Left lung (tissue), 10 donors: ENCODE data around the gene UBE3B. TPM values are rescaled to one million over a fixed set of nuclear protein-coding genes. Genes with fewer than 3 reads are reported as not detected.

Experiments used
- ATAC-seq: fragments of 200-7000 bp; cut with Tn5 transposase; one replicate; pipeline ENCODE4 v1.9.1; 2020; ENCODE audit warnings: moderate library complexity
- DNase-seq, 4 donors: peaks; one replicate each; pipeline ENCODE4 v3.0.0-alpha.2; 2013 to 2020
- H3K27ac ChIP-seq, 2 donors: fragments of 200-600 bp; sonication (generic) in 1 of 2; one replicate each; pipeline versions ENCODE4 v1.5.0 to v1.8.0; 2020 to 2021
- H3K27me3 ChIP-seq, 2 donors: fragments of 200-600 bp; sonication (generic) in 1 of 2; one replicate each; pipeline versions ENCODE4 v1.5.0 to v1.8.0; 2020 to 2021
- H3K36me3 ChIP-seq, 2 donors: fragments of 200-600 bp; sonication (generic) in 1 of 2; one replicate each; pipeline versions ENCODE4 v1.5.0 to v1.8.0; 2020 to 2021
- H3K4me1 ChIP-seq, 2 donors: fragments of 200-600 bp; one replicate each; pipeline ENCODE4 v1.8.0; 2021
- H3K4me3 ChIP-seq, 2 donors: fragments of 200-600 bp; sonication (generic) in 1 of 2; one replicate each; pipeline versions ENCODE4 v1.5.0 to v1.8.0; 2020 to 2021; ENCODE audit warnings: mild to moderate bottlenecking in 1 of 2
- H3K9me3 ChIP-seq, 2 donors: fragments of 200-600 bp; sonication (generic) in 1 of 2; one replicate each; pipeline versions ENCODE4 v1.5.0 to v1.8.0; 2020 to 2021
- CTCF ChIP-seq, 2 donors: fragments of 200-600 bp; sonication (generic) in 1 of 2; IDR thresholded peaks; one replicate each; pipeline versions ENCODE4 v1.5.0 to v1.8.0; 2021; ENCODE audit warnings: antibody characterized with exemption in 2 of 2
- intact Hi-C, 2 donors: fragments of 100-400 bp; cut with DNase I; formaldehyde crosslinking; loops; one replicate each; pipeline versions ENCODE4 v1.11.2 to v1.14.2; 2022
- polyA plus RNA-seq, 6 donors: library from polyadenylated mRNA; unstranded; fragments of 120-200 nt; gene quantifications; one replicate each; pipeline ENCODE4 v1.2.1, GENCODE V29; 2013; ENCODE audit not compliant: insufficient read length in 6 of 6
- total RNA-seq, 2 donors: library from RNA; stranded (reverse); fragmentation: NEBNext Ultra II Directional; extraction: Animal tissue kit (Norgen Biotek cat#: 25700); gene quantifications; one replicate each; pipeline ENCODE4 v1.2.1, GENCODE V29; 2021
- donor health status: DM: no; HTN: yes; CAD: no.
- donor health status: DM: no; HTN: no; CAD: no.

The UBE3B gene
- total and polyA plus RNA-seq, 8 donors: 30.5 to 42.5 (median 34.3) TPM

GRCh38 chr12:109524466-109525278 is 47.2 kb downstream of the UBE3B start:
- H3K4me3 ChIP-seq: no peak overlapping the region
- H3K9me3 ChIP-seq: no peaks in the 10 kb centered on the region
- H3K36me3 ChIP-seq: peaks cover 0 to 100% of the 10 kb centered on the region in 2 donors
- no peak overlapping the region for H3K27ac ChIP-seq
- no peaks in the 10 kb centered on the region for H3K27me3 ChIP-seq
- intact Hi-C loops: no loop called here
- TF ChIP-seq CTCF (IDR thresholded peaks at IDR 0.05): no peak
- no peak for DNase-seq
- ATAC-seq: no peak
- no peaks in the 10 kb centered on the region for H3K4me1 ChIP-seq

GRCh38 chr12:109525279-109525585 is 47.8 kb downstream of the UBE3B start:
- ATAC-seq (no peak), DNase-seq (no peak)
- intact Hi-C loops: no loop called here
- Histone ChIP-seq H3K4me1 (no peaks in the 10 kb centered on the region), H3K27me3 (no peaks in the 10 kb centered on the region), H3K9me3 (no peaks in the 10 kb centered on the region), H3K4me3 (no peak overlapping the region), H3K36me3 (peaks cover 0 to 100% of the 10 kb centered on the region in 2 donors), H3K27ac (no peak overlapping the region)
- no peak for TF ChIP-seq CTCF (IDR thresholded peaks at IDR 0.05)

GRCh38 chr12:109527489-109528123 is 50.2 kb downstream of the UBE3B start:
- Histone ChIP-seq H3K4me1 (no peaks in the 10 kb centered on the region), H3K27ac (no peak overlapping the region), H3K27me3 (no peaks in the 10 kb centered on the region), H3K9me3 (no peaks in the 10 kb centered on the region), H3K36me3 (peaks cover 0 to 100% of the 10 kb centered on the region in 2 donors), H3K4me3 (no peak overlapping the region)
- TF ChIP-seq CTCF (IDR thresholded peaks at IDR 0.05): no peak
- DNase-seq (no peak), ATAC-seq (no peak)
- intact Hi-C loops: no loop called here

GRCh38 chr12:109529691-109530640 is 52.5 kb downstream of the UBE3B start:
- Histone ChIP-seq H3K4me1 (no peaks in the 10 kb centered on the region), H3K27me3 (no peaks in the 10 kb centered on the region), H3K27ac (no peak overlapping the region), H3K4me3 (no peak overlapping the region), H3K9me3 (no peaks in the 10 kb centered on the region), H3K36me3 (peaks cover 0 to 100% of the 10 kb centered on the region in 2 donors)
- no peak for TF ChIP-seq CTCF (IDR thresholded peaks at IDR 0.05)
- DNase-seq (no peak), ATAC-seq (no peak)
- intact Hi-C loops: no loop called here

- TF ChIP-seq CTCF (IDR thresholded peaks at IDR 0.05): no peak
- intact Hi-C loops: no loop called here
- no peak for ATAC-seq
Measured at GRCh38 chr12:109531411-109531810, 54.0 kb downstream of the UBE3B start.

More at GRCh38 chr12:109531411-109531810, 54.0 kb downstream of the UBE3B start:
- no peaks in the 10 kb centered on the region for H3K4me1 ChIP-seq
- no peaks in the 10 kb centered on the region for H3K27me3 ChIP-seq
- no peaks in the 10 kb centered on the region for H3K9me3 ChIP-seq
- H3K27ac ChIP-seq: no peak overlapping the region
- no peak overlapping the region for H3K4me3 ChIP-seq
- DNase-seq: no peak
- peaks cover 0 to 100% of the 10 kb centered on the region in 2 donors for H3K36me3 ChIP-seq
